ENCODE measurements around the gene GOLPH3.

The GOLPH3 gene

DNA sequence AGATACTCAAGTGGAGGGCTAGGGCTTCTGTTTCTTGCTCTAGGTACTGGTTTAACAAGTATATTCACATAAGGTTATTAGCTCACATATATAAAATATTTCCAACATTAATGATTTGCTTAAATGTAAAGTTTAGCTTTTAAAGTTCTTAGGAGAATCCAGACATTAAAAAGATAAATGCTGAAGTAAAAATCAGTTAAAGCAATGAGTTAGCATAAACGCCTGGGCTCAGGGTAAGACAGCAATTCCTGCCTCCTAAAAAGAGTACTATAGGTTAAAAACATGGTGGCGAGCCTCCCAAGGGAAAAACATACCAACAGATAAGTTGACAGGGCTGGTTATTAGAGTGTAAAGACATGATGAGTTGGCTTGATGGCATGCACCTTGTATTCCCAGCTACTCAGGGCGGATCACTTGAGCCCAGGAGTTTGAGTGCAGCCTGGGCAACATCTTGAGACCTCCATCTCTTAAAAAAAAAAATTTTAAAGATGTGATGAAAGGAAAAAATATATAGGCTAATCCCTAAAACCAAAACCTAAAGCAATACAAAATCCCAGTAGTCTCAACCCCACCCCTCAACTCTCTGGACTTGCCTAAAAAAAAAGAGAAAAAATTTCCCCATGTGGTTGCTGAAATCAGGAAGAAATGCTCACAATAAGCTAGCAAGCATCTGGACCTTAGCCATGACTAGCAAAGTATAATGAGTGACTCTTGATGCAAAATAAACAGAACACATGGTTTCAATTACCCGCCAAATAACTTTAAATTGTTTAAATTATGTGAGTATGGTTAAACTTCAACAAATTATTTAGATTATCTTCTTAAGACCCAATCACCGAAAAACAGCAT lies 3.6 kb downstream of the GOLPH3 start:
- no peak for DNase-seq (ENCODE audit: low read depth)
- H3K4me3 ChIP-seq (replicated peaks; ENCODE audit: low read depth, low read length), result peak overlapping the region; percentile 2
- TF ChIP-seq, protein P1, sequence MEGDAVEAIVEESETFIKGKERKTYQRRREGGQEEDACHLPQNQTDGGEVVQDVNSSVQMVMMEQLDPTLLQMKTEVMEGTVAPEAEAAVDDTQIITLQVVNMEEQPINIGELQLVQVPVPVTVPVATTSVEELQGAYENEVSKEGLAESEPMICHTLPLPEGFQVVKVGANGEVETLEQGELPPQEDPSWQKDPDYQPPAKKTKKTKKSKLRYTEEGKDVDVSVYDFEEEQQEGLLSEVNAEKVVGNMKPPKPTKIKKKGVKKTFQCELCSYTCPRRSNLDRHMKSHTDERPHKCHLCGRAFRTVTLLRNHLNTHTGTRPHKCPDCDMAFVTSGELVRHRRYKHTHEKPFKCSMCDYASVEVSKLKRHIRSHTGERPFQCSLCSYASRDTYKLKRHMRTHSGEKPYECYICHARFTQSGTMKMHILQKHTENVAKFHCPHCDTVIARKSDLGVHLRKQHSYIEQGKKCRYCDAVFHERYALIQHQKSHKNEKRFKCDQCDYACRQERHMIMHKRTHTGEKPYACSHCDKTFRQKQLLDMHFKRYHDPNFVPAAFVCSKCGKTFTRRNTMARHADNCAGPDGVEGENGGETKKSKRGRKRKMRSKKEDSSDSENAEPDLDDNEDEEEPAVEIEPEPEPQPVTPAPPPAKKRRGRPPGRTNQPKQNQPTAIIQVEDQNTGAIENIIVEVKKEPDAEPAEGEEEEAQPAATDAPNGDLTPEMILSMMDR (IDR thresholded peaks at IDR 0.05; ENCODE audit: low read length, missing control alignments), result no peak

DNA sequence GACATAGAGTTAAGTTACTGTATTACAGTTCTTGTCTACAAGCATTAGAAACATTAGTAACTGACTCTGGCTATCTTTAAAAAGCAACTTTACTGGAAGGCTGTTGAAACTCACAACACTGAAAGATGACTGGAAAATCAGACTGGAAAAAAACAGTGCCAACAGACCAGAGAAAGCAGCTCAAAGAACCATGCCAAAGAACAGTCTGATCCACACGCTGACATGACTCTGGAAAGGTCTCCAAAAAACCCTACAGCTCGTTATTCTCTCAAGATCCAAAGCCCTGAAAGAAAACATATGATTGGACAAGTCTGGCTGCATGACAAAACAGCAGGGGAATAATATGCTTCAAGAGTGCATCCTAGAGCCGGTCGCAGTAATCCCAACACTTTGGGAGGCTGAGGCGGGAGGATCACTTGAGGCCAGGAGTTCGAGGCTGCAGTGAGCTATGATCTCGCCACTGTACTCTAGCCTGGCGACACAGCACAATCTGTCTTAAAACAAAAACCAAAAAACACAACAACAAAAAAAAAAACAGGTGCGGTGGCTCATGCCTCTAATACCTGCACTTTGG lies 5.6 kb downstream of the GOLPH3 start:
- DNase-seq (ENCODE audit: low read depth), result peak; percentile 33
- TF ChIP-seq, protein P1 (IDR thresholded peaks at IDR 0.05; ENCODE audit: low read length, missing control alignments), result no peak
- no peak overlapping the region for H3K4me3 ChIP-seq (replicated peaks; ENCODE audit: low read depth, low read length)

DNA sequence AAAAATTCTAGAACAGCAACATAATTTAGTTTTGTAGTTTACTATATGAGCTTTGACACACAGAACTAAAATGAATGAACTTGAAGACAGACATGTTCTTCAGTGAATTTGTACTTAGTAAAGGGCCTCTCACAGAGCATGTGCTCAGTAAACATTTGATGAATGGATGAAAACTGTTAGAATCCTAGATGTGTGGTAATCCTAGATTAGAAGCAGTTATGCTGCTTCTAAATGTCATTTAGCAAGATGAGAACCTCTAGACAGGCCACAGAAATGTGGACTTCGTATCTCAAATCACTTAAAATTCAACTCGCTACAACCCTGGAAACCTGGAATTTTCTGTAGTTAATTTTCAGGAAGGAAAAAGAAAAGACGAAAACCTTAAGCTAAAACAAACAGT lies 8.5 kb downstream of the GOLPH3 start:
- DNase-seq (ENCODE audit: low read depth), result no peak
- no peak overlapping the region for H3K4me3 ChIP-seq (replicated peaks; ENCODE audit: low read depth, low read length)
- TF ChIP-seq, protein P1 (IDR thresholded peaks at IDR 0.05; ENCODE audit: low read length, missing control alignments), result no peak

DNA sequence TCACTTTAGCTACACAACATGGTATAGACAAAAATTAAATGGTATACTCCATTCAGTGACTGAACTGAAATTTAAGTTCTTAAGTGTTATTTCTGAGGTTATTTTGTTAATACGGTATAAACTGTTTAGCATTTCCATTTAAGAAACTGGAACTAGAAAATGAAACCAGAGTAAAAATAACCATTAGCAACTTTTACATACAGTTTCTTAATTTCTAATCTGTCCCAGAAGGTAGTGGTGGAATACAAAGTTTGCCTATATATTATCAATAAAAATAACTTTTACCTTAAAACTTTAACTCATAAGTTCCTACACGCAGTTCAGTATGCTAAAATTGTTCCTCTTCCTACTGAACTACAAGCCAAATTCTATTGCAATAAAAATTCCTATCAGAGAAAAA lies 10.3 kb downstream of the GOLPH3 start:
- no peak overlapping the region for H3K4me3 ChIP-seq (replicated peaks; ENCODE audit: low read depth, low read length)
- TF ChIP-seq, protein P1 (IDR thresholded peaks at IDR 0.05; ENCODE audit: low read length, missing control alignments), result no peak
- no peak for DNase-seq (ENCODE audit: low read depth)

DNA sequence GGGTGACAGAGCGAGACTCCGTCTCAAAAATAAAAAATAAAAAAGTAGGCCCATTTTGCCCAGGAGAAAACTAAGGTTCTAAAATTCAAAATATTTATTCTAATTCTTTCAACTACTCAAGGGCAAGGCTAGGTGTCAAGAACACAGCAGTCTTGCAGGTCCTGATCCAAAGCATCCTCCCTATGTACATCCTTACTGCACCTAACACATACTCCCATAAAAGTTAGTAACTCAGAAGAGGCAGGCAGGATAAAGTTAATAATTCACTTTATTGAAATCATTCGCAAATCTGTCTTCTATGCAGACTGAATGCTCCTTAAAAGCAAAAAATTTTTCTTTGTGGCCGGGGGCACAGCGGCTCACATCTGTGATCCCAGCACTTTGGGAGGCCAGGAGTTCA lies 11.1 kb downstream of the GOLPH3 start:
- no peak overlapping the region for H3K4me3 ChIP-seq (replicated peaks; ENCODE audit: low read depth, low read length)
- no peak for DNase-seq (ENCODE audit: low read depth)
- TF ChIP-seq, protein P1 (IDR thresholded peaks at IDR 0.05; ENCODE audit: low read length, missing control alignments), result no peak

DNA sequence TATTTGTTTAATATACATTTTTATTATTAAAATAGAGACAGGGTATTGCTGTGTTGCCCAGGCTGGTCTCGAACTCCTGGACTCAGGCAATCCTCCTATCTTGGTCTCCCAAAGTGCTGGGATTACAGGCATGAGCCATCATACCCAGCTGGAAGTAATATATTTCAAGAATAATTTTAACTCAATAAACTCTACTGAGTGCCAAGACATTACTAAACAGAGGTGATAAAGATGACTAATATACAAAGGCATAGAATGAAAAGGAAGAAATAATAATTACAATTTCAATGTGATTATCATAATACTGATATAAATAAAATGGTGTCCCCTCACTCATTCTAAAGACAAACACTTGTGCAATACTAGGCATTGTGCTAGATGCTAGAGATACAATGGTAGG lies 13.9 kb downstream of the GOLPH3 start:
- peak; percentile 34 for DNase-seq (ENCODE audit: low read depth)
- TF ChIP-seq, protein P1 (IDR thresholded peaks at IDR 0.05; ENCODE audit: low read length, missing control alignments), result no peak
- H3K4me3 ChIP-seq (replicated peaks; ENCODE audit: low read depth, low read length), result no peak overlapping the region

All from fibroblast of pulmonary artery (primary cell).